Embryonic facial prominence (tissue), 1 donor: ENCODE data around the gene UBE4A.

Experiments
- DNase-seq: peaks from one replicate; pipeline ENCODE4 v3.0.0-alpha.2; 2016; ENCODE audit errors: extremely low spot score

UBE4A gene

DNA sequence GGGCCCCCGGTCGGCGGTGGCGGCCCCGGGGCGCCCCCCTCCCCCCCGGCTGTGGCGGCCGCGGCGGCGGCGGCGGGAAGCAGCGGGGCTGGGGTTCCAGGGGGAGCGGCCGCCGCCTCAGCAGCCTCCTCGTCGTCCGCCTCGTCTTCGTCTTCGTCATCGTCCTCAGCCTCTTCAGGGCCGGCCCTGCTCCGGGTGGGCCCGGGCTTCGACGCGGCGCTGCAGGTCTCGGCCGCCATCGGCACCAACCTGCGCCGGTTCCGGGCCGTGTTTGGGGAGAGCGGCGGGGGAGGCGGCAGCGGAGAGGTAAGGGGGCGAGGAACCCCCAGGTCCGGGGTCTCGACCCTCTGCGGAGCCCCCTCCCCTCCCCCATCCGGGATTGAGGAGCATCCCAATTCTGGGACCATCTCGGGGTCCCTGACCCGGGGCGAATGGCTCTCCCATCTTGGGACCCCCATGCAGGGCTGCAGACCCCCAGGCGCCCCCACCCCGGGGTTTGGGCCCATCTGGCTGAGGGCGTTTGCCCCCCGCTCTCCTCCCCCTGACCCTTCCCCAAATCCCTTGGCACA is 77.3 kb downstream of the UBE4A start:
- no peak for DNase-seq

DNA sequence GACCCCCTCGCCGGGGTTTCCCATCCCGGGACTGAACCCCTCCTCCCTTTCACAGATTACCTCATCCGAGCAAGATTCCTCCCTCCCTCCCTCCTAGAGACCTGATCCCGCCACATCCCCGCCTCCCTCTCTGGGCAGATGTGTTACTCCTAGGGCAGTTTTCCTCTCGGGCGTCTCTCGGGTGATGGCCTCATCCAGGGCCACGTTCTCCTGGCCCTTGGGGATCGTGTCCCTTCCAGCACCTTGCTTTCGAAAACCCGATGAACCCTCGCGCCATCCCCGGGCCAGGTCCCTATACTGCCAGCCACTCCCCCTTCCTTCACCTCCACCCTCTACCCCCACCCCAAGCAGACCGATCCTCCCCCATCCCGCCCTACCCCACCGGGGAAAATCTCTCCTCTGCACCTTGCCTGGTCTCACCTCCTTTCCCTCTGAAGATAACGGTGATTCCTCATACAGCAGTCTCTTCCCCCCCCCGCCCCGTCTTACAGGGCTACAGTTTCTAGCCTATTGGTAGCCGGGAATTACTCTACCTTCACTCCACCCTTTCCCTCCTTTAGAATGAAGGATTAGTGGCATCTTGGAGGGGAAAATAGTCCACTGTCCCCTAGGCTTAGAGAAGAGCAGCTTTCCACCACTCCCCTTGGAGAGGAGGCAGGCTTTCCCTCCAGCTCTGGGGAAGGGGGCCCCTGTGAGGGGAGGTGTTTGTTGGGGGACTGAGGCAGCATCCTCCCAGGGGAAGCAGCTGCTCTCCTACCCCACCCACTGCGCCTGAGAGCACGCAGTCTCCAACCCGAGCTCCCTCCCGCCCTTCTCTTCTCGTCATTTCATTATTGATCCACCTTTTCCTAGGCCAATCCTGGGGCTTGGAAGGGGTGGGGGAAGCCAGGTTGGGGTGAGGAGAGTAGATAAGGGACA is 78.1 kb downstream of the UBE4A start:
- peak; percentile 57 for DNase-seq

DNA sequence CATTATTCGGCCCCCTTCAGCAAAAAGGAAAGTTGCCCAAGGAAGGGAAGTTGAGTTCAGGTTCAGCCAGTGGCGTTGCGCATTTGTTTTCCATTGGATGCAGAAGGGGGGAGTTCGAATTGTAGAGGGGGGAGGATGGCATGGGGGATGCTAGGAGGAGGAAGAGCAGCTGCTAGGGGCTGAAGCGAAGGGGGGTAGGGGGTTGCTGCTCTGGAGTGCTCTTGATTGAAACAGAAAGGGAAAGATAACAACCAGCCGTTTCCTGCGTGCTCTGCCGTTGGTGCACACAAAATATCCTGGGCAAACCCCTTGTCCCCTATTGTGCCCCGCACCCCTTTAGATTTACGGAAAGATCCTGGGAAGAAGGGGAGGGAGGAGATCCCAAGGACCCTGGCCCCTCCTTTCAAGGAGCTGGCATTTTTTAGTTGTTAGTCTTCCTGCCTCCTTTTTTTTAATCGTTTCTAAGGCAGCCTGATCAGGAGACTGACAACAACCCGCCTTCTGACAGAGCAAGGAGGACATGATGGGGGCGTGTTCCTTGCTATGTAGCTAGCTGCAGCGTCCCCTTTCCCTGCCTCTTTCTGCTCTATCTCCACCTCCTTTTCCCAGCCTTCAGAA is 79.0 kb downstream of the UBE4A start:
- peak; percentile 76 for DNase-seq

DNA sequence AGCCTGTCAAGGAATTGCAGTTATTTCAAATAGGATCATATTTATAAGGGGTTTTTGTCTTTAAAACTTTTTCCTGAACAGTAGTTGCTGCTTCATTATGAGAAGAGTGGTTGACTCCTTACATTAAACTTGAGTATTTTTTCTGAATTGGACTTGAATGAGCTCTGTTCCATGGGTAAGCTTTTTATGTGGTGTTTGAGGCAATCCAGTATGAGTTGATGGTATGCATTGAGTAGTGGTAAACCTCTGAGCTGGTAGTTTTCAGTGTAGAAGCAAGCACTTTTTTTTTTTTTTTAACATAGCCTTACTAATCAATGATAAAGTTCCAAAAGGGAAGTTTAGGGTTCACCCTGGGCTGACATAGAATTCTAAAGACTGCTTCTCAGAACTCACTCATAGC is 80.2 kb downstream of the UBE4A start:
- DNase-seq = no peak

DNA sequence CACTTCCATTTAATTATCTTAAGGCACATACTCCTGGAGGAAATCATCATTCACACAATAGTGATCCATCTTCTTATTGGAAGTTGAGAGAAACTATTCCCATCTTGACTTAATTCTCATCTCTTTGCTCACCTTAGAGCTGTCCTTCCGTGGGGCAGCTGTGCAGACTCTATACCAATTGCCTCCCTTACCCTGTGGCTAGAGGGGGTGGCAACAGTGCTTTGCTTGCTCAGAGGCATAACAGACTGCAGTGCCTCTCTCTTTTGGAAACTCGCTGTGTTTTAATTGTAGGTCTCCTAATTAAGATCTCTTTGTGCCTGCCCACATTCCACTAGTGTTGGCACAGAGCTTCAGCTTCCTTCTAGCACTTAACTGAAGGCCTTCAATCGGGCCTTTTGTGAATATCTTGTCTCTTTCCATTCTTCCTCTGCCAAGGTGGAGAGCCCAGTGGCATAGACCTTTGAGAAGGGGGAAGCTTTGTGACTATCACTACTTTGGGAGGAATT is 82.4 kb downstream of the UBE4A start:
- no peak for DNase-seq

DNA sequence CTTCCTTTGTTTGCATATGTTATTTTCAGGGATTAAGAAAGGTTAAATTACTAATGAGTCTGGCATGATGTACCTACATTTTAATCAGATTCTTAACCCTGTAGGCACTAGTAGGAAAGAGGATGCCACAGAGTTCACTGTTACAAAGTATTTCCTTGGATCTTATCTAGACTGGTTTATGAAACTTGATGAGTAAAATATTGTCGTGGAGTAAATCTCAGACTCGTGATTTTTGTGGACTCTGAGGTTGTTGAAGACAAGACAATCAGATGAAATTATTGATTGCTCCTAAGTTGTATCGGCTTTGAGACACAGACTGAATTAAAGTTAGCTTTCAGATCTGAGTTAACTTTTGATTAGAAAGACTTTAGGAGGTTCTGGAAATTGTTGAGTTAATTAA is 82.9 kb downstream of the UBE4A start:
- DNase-seq = no peak

DNA sequence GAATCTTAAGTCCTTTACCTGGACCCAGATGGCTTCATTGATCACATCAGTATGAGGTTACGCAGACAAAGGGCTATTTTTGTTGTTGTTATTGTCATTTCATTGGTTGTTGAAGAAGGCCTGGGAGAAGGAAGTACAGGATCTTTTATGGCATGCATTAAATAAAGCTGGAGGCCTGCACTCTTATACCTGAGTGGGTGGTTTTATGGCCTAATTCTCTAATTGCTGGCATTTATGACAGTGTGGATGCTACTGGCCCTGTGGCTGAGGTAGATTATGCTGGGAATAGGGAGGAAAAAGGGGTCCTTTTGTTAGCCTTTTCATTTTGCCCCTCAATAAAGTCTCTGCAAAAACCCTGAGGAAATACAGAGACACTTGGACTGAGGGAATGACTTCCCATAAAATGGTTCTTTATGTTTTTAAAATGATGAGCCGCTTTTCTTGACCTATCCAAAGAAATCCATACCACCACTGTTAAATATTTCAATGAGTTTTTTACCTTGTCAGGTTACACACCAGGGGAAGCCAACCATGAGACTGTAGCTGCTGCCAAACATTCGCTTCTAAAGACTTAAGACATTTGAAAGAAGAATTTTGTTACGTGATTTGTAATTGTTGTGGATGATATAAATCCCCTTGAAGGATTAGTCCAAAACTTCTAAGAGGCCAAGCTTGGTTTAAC is 83.6 kb downstream of the UBE4A start:
- DNase-seq = no peak

DNA sequence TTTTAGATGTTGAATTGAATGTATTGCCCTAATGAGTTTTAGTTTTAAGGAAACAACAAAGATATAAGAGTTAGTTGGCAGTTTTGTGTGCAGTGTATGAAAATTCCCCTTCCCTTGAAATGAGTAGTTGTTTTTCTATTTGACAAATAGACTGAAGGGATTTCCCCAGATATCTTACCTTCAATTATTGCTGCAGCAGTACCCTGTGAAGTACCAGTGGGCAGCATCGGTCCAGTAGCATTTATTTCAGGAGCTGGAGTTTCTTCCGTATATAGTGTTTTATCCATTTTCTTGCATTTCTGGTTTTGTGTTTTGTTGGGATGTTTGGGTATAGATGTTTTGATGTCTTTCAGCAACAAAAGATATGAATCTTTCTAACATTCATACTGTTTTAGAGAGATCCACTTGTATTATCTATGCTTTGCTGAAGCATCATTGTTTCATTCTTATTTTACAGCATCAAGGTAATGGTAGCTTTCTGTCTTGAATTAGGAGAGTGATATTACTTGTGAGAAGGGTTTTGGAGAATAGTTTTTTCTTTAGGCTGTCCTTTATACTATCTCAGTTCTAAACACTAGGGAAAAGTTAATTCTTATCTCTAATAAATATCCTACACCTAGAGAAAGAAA is 84.3 kb downstream of the UBE4A start:
- DNase-seq = no peak

DNA sequence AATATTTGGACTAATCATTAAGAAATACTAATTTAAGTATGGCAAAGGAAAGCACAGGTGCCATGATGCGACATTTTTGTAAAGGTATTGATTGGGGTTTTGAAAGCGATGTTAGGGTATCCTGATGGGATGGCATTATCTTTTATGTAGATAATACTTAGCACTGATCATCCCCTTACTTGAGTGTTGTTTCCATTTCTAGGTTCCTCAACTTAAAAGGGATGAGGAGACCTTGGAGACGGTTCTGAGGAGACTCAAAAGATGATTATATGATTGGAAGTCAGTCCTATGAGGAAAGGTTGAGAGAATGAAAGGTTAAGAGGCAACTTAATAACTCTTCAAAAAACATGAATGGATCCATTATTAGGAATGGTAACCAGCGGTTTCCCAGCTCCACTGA is 88.0 kb downstream of the UBE4A start:
- DNase-seq = no peak

DNA sequence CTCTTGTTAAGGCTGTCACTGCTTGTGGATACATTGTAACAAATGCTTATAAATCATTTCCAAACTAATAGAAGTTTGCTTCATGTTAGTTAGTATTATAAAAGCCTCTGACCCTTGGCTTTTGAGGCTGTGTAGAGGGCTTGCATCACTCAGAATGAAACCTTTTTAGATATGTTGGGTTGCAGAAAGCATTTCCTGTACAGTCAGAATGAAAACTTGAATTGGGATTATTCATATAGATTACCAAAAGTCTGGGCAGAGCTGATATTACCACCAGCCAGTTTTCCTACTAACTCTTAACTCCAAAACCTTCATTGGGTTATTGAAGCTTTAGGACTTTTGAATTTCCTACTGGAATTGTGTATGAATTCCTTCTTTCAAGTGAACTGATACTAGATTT is 88.9 kb downstream of the UBE4A start:
- no peak for DNase-seq
